Endodermal cell (in vitro differentiated cells): ENCODE results near the gene SYCP1. TPM values are rescaled to one million over a fixed set of nuclear protein-coding genes. Genes with fewer than 3 reads are reported as not detected.

Experiments
- DNase-seq: peaks from one replicate; pipeline ENCODE4 v3.0.0-alpha.2; 2017
- H3K27ac ChIP-seq: 2 replicates; pipeline ENCODE4 v1.5.1; 2013; ENCODE audit warnings: mild to moderate bottlenecking, low read depth, low read length, moderate library complexity
- H3K27me3 ChIP-seq: 2 replicates; pipeline ENCODE4 v1.6.1; 2013; ENCODE audit warnings: mild to moderate bottlenecking, low read length, moderate library complexity; ENCODE audit not compliant: insufficient read depth, control insufficient read depth, poor library complexity, severe bottlenecking
- H3K36me3 ChIP-seq: 2 replicates; pipeline ENCODE4 v1.7.0; 2013; ENCODE audit warnings: mild to moderate bottlenecking, low read length, moderate library complexity; ENCODE audit not compliant: control insufficient read depth, insufficient read depth
- H3K4me1 ChIP-seq: one replicate; pipeline ENCODE4 v1.7.0; 2013; ENCODE audit warnings: low read length; ENCODE audit not compliant: control insufficient read depth, insufficient read depth
- H3K4me3 ChIP-seq: 2 replicates; pipeline ENCODE4 v1.5.1; 2013; ENCODE audit warnings: mild to moderate bottlenecking, low read length, moderate library complexity
- H3K9ac ChIP-seq: 2 replicates; pipeline ENCODE4 v1.6.1; 2013; ENCODE audit warnings: mild to moderate bottlenecking, low read length, moderate library complexity; ENCODE audit not compliant: poor library complexity, severe bottlenecking; ENCODE audit errors: extremely low read depth
- H3K9me3 ChIP-seq: 2 replicates; pipeline ENCODE4 v1.6.1; 2013; ENCODE audit warnings: mild to moderate bottlenecking, low read length, moderate library complexity; ENCODE audit not compliant: control insufficient read depth
- H3K27ac Mint-ChIP-seq: 2 replicates; pipeline ENCODE4 v1.8.0; 2020; ENCODE audit warnings: mixed read lengths
- H3K27me3 Mint-ChIP-seq: 2 replicates; pipeline ENCODE4 v1.8.0; 2021; ENCODE audit warnings: mild to moderate bottlenecking, mixed read lengths; ENCODE audit not compliant: insufficient read depth
- H3K36me3 Mint-ChIP-seq: 2 replicates; pipeline ENCODE4 v1.8.0; 2020; ENCODE audit warnings: low read depth, mixed read lengths
- H3K4me1 Mint-ChIP-seq: 2 replicates; pipeline ENCODE4 v1.8.0; 2020; ENCODE audit warnings: mixed read lengths
- H3K4me3 Mint-ChIP-seq: 2 replicates; pipeline ENCODE4 v1.8.0; 2020; ENCODE audit warnings: mild to moderate bottlenecking, moderate library complexity, mixed read lengths
- H3K9me3 Mint-ChIP-seq: 2 replicates; pipeline ENCODE4 v1.8.0; 2020; ENCODE audit warnings: mild to moderate bottlenecking, mixed read lengths
- WGBS, 2 experiments: methylation state at CpG; one replicate each; pipeline versions ENCODE4 v1.1.5 to v1.1.7; 2013; ENCODE audit warnings: missing lambda C conversion rate in 2 of 2, mixed read lengths in 1 of 2; ENCODE audit not compliant: insufficient coverage in 1 of 2, insufficient read length in 1 of 2; 5-methylcytosine and 5-hydroxymethylcytosine counted together
- total RNA-seq, 2 donors: library from RNA; stranded (reverse); fragmentation: NEBNext Ultra II Directional in 1 of 2; extraction: Animal tissue kit (Norgen Biotek cat#: 25700) in 1 of 2; gene quantifications; 2 replicates in 1 of 2; 3 replicates in 1 of 2; pipeline ENCODE4 v1.2.1, GENCODE V29; 2021
- TF ChIP-seq, protein P1 (sequence below): fragments of 200-600 bp; sonication (generic); conservative IDR thresholded peaks from 2 replicates; pipeline ENCODE4 v1.5.0; 2021; ENCODE audit warnings: antibody characterized with exemption, mild to moderate bottlenecking

Gene SYCP1
- total RNA-seq, 2 donors from 2014 or later, result not detected

DNA sequence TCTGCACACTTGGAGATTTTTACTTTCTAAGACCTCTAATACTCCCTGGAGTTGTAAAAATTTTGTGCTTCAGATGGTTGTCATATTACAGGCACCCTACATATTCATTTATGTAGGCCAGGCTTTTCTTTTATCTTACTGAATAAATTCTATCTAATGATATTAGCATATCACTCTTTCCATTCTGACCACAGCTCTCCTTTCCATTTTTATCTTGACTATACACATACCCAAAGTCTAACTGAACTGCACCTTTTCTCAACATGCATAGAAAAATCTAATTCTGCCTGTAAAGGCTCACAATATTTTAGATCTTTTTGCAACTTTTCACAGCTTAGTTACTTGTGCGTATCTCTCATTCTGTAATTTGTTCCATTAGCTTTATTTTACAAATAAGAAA, 122.2 kb downstream of the SYCP1 start:
- H3K4me3 ChIP-seq, result no peak overlapping the region
- H3K36me3 ChIP-seq, result no peaks in the 10 kb centered on the region
- Mint-ChIP-seq H3K36me3 (no peaks in the 10 kb centered on the region), H3K4me1 (no peaks in the 10 kb centered on the region), H3K27me3 (no peaks in the 10 kb centered on the region), H3K4me3 (no peak overlapping the region), H3K9me3 (no peaks in the 10 kb centered on the region), H3K27ac (no peak overlapping the region)
- no peak overlapping the region for H3K27ac ChIP-seq
- no peak overlapping the region for H3K9ac ChIP-seq
- TF ChIP-seq, protein P1, sequence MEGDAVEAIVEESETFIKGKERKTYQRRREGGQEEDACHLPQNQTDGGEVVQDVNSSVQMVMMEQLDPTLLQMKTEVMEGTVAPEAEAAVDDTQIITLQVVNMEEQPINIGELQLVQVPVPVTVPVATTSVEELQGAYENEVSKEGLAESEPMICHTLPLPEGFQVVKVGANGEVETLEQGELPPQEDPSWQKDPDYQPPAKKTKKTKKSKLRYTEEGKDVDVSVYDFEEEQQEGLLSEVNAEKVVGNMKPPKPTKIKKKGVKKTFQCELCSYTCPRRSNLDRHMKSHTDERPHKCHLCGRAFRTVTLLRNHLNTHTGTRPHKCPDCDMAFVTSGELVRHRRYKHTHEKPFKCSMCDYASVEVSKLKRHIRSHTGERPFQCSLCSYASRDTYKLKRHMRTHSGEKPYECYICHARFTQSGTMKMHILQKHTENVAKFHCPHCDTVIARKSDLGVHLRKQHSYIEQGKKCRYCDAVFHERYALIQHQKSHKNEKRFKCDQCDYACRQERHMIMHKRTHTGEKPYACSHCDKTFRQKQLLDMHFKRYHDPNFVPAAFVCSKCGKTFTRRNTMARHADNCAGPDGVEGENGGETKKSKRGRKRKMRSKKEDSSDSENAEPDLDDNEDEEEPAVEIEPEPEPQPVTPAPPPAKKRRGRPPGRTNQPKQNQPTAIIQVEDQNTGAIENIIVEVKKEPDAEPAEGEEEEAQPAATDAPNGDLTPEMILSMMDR, result no peak
- no peak for DNase-seq
- no peaks in the 10 kb centered on the region for H3K27me3 ChIP-seq
- H3K4me1 ChIP-seq, result no peaks in the 10 kb centered on the region
- WGBS, 2 experiments, result 100% methylated on average over 1 of the region's 1 CpG; no CpG with 5 or more reads in 1 of the 2 experiments
- peaks cover 5% of the 10 kb centered on the region for H3K9me3 ChIP-seq

DNA sequence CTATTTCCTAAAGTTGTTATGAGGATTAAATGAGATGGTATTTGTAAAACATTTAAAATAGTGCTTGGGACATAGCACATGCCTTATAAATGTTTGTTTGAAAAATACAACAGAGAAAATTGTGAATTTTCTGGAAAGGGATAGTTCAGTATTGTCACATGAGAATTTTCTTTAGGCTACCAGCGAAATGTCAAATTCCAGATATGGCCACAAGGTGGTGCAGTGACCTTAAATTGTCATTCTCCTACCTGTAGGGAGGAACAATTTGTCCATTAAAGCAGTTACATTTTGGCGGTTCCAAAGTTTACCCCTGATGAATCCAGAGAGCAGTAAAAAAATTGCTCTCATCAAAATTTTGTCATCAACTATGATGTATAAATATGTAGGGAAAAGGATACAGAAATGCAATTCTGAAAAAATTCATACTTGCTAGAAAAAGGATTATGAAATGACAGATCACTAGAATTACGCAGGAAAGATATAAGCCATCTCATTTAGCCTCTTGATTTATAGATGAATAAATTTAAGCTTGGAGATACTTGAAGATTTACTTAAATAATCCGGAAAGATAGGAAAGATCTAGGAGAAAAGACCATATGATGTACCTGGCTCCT, 124.7 kb downstream of the SYCP1 start:
- Histone ChIP-seq H3K9ac (no peak overlapping the region), H3K4me1 (no peaks in the 10 kb centered on the region), H3K9me3 (peaks cover 18% of the 10 kb centered on the region), H3K27ac (no peak overlapping the region), H3K27me3 (no peaks in the 10 kb centered on the region), H3K36me3 (no peaks in the 10 kb centered on the region), H3K4me3 (no peak overlapping the region)
- TF ChIP-seq, protein P1, result peak; percentile 89
- peaks cover 1% of the 10 kb centered on the region for H3K4me1 Mint-ChIP-seq
- H3K36me3 Mint-ChIP-seq, result no peaks in the 10 kb centered on the region
- no peaks in the 10 kb centered on the region for H3K27me3 Mint-ChIP-seq
- no peak overlapping the region for H3K4me3 Mint-ChIP-seq
- peaks cover 4% of the 10 kb centered on the region for H3K9me3 Mint-ChIP-seq
- 39 to 50% methylated on average over 2 to 4 of the region's 4 CpGs for WGBS, 2 experiments
- peak; percentile 86 for DNase-seq
- H3K27ac Mint-ChIP-seq, result no peak overlapping the region

DNA sequence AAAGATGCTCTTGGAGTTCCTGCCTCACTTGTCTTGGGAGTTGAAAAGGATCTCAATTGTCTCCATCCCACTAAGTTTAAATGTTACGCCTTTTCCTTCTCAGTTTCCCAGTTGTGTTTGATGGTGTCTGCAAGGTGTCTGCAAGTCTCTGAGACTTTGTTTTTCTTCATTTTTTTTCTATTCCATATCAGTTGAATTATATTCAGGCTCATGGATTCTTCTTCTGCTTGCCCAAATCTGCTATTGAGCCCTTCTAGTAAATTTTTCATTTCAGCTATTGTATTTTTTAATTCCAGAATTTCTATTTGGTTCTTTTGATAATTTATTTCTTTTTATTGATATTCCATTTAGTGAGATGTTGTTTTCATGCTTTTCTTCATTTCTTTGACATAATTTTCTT, 127.6 kb downstream of the SYCP1 start:
- Histone ChIP-seq H3K9me3 (peaks cover 19% of the 10 kb centered on the region), H3K27me3 (no peaks in the 10 kb centered on the region), H3K4me3 (peak overlapping the region; percentile 5), H3K27ac (no peak overlapping the region), H3K9ac (no peak overlapping the region), H3K36me3 (no peaks in the 10 kb centered on the region), H3K4me1 (no peaks in the 10 kb centered on the region)
- 30% methylated on average over 1 of the region's 1 CpG; no CpG with 5 or more reads in 1 of the 2 experiments for WGBS, 2 experiments
- TF ChIP-seq, protein P1, result no peak
- H3K4me1 Mint-ChIP-seq, result peaks cover 1% of the 10 kb centered on the region
- no peaks in the 10 kb centered on the region for H3K36me3 Mint-ChIP-seq
- H3K27me3 Mint-ChIP-seq, result no peaks in the 10 kb centered on the region
- peaks cover 4% of the 10 kb centered on the region for H3K9me3 Mint-ChIP-seq
- no peak for DNase-seq
- H3K27ac Mint-ChIP-seq, result no peak overlapping the region
- H3K4me3 Mint-ChIP-seq, result no peak overlapping the region
